HG03280 (cell line): Measurements from ENCODE around the gene AKTIP.
A peak's percentile ranks its signal among the peaks of the same experiment; 100 is the strongest.
"Not testable (repeated sequence)": the region's sequence is repeated elsewhere in the genome, so short reads cannot be mapped to it uniquely, and the experiment has no call there.

Source experiments
- ATAC-seq: cut with Tn5 transposase; IDR thresholded peaks from one replicate; pipeline ENCODE4 v1.9.1; 2021; ENCODE audit warnings: mild to moderate bottlenecking, moderate library complexity; ENCODE audit not compliant: unreplicated experiment

AKTIP gene

DNA sequence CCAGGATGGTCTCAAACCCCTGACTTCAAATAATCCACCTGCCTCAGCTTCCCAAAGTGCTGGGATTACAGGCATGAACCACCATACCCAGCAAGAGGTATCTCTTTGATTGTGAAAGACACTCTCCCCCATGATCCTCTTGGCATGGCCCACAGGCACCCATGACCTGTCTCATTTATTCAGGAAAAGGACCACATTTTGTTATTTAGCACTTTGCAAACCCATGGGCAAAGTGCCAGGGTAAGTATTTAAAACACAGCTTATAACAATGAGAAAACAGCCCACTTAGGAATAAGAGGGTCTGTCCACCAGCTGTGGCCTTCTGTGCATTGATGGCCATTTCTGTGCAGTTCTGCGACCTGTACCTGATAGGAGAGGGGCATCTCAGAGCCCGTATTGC, 12.8 kb upstream of the AKTIP start:
- ATAC-seq, result no peak

- ATAC-seq, result no peak
Observed at GRCh38 chr16:53515259-53515658, 12.2 kb upstream of the AKTIP start.

DNA sequence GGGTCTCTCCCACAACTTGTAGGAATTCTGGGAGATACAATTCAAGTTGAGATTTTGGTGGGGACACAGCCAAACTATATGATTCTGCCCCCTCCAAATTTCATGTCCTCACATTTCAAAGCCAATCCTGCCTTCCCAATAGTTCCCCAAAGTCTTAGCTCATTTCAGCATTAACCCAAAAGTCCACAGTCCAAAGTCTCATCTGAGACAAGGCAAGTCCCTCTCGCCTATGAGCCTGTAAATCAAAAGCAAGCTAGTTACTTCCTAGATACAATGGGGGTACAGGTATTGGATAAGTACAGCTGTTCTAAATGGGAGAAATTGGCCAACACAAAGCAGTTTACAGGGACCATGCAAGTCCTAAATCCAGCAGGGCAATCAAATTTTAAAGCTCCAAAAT, 9.8 kb upstream of the AKTIP start:
- not testable (repeated sequence) for ATAC-seq

- no peak for ATAC-seq
Observed at GRCh38 chr16:53511403-53512280, 8.6 kb upstream of the AKTIP start.

- no peak for ATAC-seq
Observed at GRCh38 chr16:53511084-53511402, 8.0 kb upstream of the AKTIP start.

DNA sequence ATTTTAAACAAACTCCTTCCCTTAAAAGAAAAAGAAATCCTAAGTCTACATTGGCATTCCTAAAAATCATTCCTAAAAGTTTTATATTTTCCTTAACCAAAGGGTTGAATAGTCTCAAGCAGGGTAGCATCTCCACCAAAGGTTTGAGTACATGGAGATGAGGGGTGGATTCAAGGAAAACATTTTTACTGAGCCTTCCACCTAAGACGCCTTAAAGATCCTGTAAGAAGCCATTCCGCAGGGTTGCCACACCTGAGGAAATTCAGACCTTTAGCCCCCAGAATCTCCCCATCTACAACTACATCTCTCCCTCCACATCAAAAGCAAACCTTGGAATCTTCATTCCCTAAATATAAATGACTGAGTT, 7.7 kb upstream of the AKTIP start:
- no peak for ATAC-seq

GRCh38 chr16:53509906-53510703, 7.1 kb upstream of the AKTIP start:
- peak; percentile 50 for ATAC-seq

DNA sequence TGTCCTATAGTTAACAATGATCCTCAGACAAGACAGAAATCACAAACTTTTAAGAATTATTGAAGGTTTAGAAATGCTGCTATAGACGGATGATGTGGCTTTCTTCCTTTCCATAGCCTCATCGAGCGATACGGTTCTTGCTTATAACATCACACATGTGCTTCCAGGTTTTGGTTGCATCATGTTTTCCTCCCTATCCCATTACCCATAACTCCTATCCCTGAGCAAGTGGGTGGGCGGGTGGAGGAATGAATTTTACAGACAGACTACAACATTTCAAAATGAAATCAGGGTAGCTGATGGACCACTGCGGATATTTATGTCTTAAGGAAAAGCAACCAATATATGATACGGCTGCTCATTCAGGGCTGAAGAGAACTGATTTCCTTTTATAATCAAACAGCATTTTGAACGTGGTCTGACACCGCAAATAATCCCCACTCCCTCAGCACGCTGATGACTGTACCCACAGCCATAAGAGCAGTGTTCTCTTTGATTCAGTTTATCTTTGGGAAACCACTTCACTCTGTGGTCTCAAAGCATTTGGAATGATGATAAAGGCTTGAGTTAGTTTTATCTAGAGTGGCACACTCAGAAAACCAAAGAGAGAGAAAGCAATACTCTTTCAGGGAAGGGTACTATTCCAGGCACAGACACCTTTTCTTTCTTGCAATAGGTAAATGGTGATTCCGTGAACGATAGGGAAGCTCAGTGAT, 4.6 kb upstream of the AKTIP start:
- no peak for ATAC-seq

DNA sequence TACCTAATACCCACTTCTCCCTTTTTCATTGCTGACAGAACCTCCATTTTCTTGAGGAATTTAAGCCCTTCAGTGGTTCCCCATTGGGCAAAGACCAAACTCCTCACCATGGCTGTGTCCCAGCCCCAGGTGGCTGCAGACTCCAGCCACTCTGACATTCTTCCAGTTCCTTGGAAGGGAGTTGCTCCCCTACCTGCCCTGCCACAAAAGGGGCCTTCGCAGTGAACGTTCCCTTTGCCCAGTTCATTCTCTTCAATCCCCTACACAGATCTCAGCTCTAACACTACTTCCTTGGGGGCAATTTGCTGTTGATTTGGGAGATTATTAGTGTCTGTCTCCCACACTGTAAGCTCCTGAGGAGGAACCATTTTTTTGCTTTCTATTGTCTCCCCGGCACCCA, 3.2 kb upstream of the AKTIP start:
- ATAC-seq, result no peak

DNA sequence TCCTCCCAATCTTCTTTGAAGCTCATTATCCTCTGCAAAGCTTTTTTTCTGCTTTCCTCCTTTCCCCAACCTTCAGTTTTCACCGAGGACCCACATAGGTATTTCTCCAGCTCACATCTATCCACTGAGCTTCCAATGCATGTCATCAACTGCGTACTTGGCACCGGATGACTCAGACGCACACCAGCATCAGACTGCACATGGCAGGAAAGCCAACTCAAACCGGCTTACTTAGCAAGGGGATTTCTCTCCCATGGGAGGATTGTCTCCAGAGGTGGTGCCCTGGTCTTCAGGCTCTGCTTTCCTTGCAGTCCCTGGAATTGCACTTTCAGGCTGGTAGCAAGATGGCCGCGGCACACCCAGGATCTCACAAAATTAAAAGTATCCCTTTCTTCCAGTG, 1.7 kb upstream of the AKTIP start:
- no peak for ATAC-seq

GRCh38 chr16:53503991-53504663, 1.1 kb upstream of the AKTIP start:
- no peak for ATAC-seq

- ATAC-seq, result peak; percentile 96
Observed at GRCh38 chr16:53503270-53503923, 388 bp upstream of the AKTIP start.

- no peak for ATAC-seq
Observed at GRCh38 chr16:53501216-53501859, 1.7 kb downstream of the AKTIP start.

DNA sequence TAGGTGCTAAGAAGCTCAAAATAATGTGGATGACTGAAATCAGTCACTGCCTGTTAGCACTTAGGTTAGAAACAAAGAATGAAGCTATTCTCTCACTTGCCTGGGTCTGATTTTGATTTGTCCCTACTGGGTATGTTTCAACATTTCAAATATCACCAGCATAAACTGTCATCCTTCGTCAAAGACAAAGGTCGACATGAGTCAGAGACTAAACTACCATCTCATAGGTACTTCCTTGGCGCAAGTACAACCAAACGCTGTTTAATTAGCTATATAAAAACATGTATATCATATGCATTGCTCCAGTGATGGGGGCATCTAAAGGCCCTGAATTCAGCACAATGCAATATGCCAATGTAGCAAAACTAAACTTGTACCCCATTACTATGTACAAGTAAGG, 4.0 kb downstream of the AKTIP start:
- no peak for ATAC-seq

DNA sequence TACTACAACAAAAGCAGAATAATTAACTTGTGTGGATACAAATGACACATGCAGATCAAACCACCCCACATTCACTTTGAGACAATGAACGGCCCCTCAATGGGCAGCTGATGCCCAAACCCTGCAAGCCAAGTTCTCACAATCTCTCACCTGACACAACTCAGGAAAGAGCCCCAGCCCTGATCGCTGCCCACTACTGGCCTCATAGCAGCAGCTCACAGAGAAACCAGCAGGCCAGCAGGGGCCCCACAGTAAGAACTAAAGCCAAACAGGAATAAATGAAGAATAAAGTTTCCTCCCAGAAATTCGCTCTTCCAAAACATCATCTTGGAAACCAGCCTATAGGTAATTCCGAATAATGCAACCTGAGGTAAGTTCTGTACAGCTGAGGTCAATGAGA, 7.7 kb downstream of the AKTIP start:
- ATAC-seq, result no peak

DNA sequence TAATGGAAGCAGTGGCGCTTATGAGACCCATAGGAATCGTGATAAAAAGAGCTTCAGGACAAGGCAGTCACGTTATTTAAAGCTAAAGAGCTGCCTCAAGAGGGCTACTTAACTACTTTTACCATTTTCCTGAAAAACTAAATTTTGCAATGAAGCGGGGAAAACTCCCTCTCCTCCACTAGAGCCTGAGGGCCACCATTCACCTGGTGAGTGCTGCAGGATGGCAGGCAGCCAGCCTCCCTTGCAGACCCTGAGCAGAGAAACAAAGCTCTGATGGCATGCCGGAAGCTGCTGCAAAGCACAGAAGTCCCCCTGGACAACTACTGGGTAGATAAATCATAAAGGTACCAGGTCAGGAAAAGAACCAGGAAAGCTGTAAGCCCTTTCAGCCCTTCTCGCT, 8.4 kb downstream of the AKTIP start:
- no peak for ATAC-seq

- ATAC-seq, result no peak
Observed at GRCh38 chr16:53492503-53492902, 10.5 kb downstream of the AKTIP start.

DNA sequence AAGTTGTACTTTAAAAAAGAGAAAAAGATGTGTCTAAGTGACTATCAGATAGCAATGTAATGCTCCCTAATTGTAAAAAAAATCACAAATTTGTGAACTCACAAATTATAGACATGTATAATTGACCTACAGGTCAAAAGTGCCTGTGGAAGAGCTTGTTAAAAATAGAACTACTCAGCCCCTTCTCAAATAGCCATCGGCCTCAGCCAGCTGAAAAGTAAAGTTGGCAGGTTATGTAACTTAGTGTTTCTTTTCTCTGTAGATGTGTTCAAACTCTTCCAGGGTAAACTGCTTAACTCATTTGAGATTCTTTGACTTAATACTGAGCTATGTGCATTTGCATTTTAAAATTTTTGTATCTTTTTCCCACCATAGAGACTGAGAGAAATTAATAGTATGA, 13.3 kb downstream of the AKTIP start:
- ATAC-seq, result no peak

DNA sequence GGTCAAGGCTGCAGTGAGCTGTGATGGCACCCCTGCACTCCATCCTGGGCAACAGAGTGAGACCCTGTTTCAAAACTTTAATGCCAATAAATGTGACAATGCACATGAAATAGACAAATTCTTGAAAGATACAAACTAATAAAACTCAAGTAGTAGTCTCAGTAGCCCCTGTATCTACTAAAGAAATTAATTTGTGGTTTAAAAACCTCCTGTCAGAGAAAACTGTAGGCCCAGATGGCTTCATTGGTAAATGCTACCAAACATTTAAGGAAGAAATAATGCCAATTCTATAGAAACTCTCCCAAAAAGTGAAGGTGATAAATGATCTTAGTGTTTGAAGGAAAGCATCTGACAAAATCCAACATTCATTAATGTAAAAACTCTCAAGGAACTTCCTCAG, 16.8 kb downstream of the AKTIP start:
- ATAC-seq, result no peak

DNA sequence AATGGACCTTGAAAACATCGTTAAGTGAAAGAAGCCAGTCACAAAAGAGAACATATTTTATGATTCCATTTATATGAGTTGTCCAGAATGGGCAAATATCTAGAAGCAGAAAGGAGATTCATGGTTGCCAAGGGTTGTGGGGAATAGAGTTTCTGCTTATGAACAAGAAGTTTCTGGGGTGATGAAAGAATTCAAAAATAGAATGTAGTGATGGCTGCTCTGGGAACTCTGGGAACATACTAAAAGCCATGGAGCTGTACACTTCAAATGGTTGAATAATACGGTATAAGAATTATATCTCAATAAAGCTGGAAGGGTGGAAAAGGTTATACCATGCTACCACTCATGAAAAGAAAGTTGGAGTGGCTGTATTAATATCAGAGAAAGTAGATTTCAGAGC, 18.5 kb downstream of the AKTIP start:
- no peak for ATAC-seq
